Measurements from ENCODE around the gene CRACDL. TPM values are rescaled to one million over a fixed set of nuclear protein-coding genes. Genes with fewer than 3 reads are reported as not detected.

The CRACDL gene
- total and polyA plus RNA-seq, 2 donors (not counting 1 experiment from before 2014, with no cell fraction given) = 0.25 TPM; not detected in 1

- ATAC-seq (ENCODE audit: low read depth) (no peak), DNase-seq (no peak)
- no peaks in the 10 kb centered on the region for H3K9me3 ChIP-seq (ENCODE audit: control extremely low read depth in 1 of 3, control insufficient read depth in 2 of 3, insufficient read depth in 1 of 3, low read length in 2 of 3)
- no peak overlapping the region for H2AFZ ChIP-seq (ENCODE audit: insufficient read depth, low read depth, low read length, poor library complexity, severe bottlenecking)
- H3K27me3 Mint-ChIP-seq = no peaks in the 10 kb centered on the region
- H3K4me2 ChIP-seq (replicated peaks; ENCODE audit: low read depth, low read length, poor library complexity, severe bottlenecking) = no peak overlapping the region
- CTCF ChIA-PET = interaction anchor here (1.0 to 2.3 kb wide), 4 partner anchors 10 to 420 kb away, joined by 3 to 13 read pairs (median 3); no protein-coding TSS in a partner anchor
- no peaks in the 10 kb centered on the region for H3K79me2 ChIP-seq (ENCODE audit: control insufficient read depth, insufficient read depth, low read length)
- H3K4me3 Mint-ChIP-seq = no peak overlapping the region
- H3K4me1 ChIP-seq (ENCODE audit: control insufficient read depth in 2 of 2, insufficient read depth in 2 of 2, low read length in 2 of 2) = peaks cover 0 to 2% of the 10 kb centered on the region in 2 donors
- H3K27ac Mint-ChIP-seq = no peak overlapping the region
- H3K4me1 Mint-ChIP-seq = peaks cover 6% of the 10 kb centered on the region
- POLR2A ChIA-PET = no interaction called here
- H3K9ac ChIP-seq (ENCODE audit: low read length) = no peak overlapping the region
- no peaks in the 10 kb centered on the region for H3K27me3 ChIP-seq (replicated peaks in 1 of 4; ENCODE audit: control extremely low read depth in 1 of 4, control insufficient read depth in 3 of 4, insufficient read depth in 4 of 4, low read length in 3 of 4)
- no peak overlapping the region for H3K27ac ChIP-seq (ENCODE audit: low read length in 2 of 2)
- H3K9me3 Mint-ChIP-seq (ENCODE audit: insufficient read depth) = no peaks in the 10 kb centered on the region
- no peak overlapping the region for H3K4me3 ChIP-seq (ENCODE audit: control extremely low read depth in 1 of 5, extremely low read depth in 1 of 5, insufficient read depth in 1 of 5, low read depth in 2 of 5, low read length in 4 of 5)
- TF ChIP-seq EZH2 (IDR thresholded peaks at IDR 0.05; ENCODE audit: borderline replicate concordance, insufficient read depth, low read depth, low read length, poor library complexity, severe bottlenecking) (no peak), CTCF (IDR thresholded peaks at IDR 0.05) (no peak)
- intact Hi-C loops (cut with micrococcal nuclease) = loop anchor here (10.0 kb wide), 1 partner anchor 343 kb away; no protein-coding TSS in a partner anchor
- no peaks in the 10 kb centered on the region for H3K36me3 ChIP-seq (replicated peaks in 1 of 2; ENCODE audit: control extremely low read depth in 1 of 2, control insufficient read depth in 1 of 2, extremely low read depth in 1 of 2, insufficient read depth in 2 of 2, low read length in 1 of 2)
- no peaks in the 10 kb centered on the region for H4K20me1 ChIP-seq (ENCODE audit: control insufficient read depth, insufficient read depth, low read length, poor library complexity, severe bottlenecking)
- 100% methylated on average over 3 of the region's 7 CpGs for WGBS (ENCODE audit: insufficient coverage)
Observed at GRCh38 chr2:98832172-98832571, 103.9 kb downstream of the CRACDL start.

- H3K36me3 ChIP-seq (replicated peaks in 1 of 2; ENCODE audit: control extremely low read depth in 1 of 2, control insufficient read depth in 1 of 2, extremely low read depth in 1 of 2, insufficient read depth in 2 of 2, low read length in 1 of 2) = no peaks in the 10 kb centered on the region
- intact Hi-C loops (cut with micrococcal nuclease) = loop anchor here (10.0 kb wide), 1 partner anchor 344 kb away; no protein-coding TSS in a partner anchor
- no peak for DNase-seq
- no peaks in the 10 kb centered on the region for H3K9me3 Mint-ChIP-seq (ENCODE audit: insufficient read depth)
- no peaks in the 10 kb centered on the region for H4K20me1 ChIP-seq (ENCODE audit: control insufficient read depth, insufficient read depth, low read length, poor library complexity, severe bottlenecking)
- no peak overlapping the region for H3K4me2 ChIP-seq (replicated peaks; ENCODE audit: low read depth, low read length, poor library complexity, severe bottlenecking)
- H3K4me3 ChIP-seq (ENCODE audit: control extremely low read depth in 1 of 5, extremely low read depth in 1 of 5, insufficient read depth in 1 of 5, low read depth in 2 of 5, low read length in 4 of 5) = no peak overlapping the region
- 100% methylated on average over 1 of the region's 5 CpGs for WGBS (ENCODE audit: insufficient coverage)
- H3K27me3 Mint-ChIP-seq = no peaks in the 10 kb centered on the region
- TF ChIP-seq CTCF (IDR thresholded peaks at IDR 0.05) = no peak
- TF ChIP-seq EZH2 (IDR thresholded peaks at IDR 0.05; ENCODE audit: borderline replicate concordance, insufficient read depth, low read depth, low read length, poor library complexity, severe bottlenecking) = no peak
- H3K27ac ChIP-seq (ENCODE audit: low read length in 2 of 2) = no peak overlapping the region
- no peaks in the 10 kb centered on the region for H3K4me1 ChIP-seq (ENCODE audit: control insufficient read depth in 2 of 2, insufficient read depth in 2 of 2, low read length in 2 of 2)
- H3K27me3 ChIP-seq (replicated peaks in 1 of 4; ENCODE audit: control extremely low read depth in 1 of 4, control insufficient read depth in 3 of 4, insufficient read depth in 4 of 4, low read length in 3 of 4) = peaks cover 0 to 5% (median 1%) of the 10 kb centered on the region in 4 experiments
- ATAC-seq (ENCODE audit: low read depth) = no peak
- H3K27ac Mint-ChIP-seq = no peak overlapping the region
- CTCF ChIA-PET = interaction anchor here (3.3 kb wide), 1 partner anchor 182 kb away, joined by 20 read pairs; no protein-coding TSS in a partner anchor
- H3K9ac ChIP-seq (ENCODE audit: low read length) = no peak overlapping the region
- no peak overlapping the region for H2AFZ ChIP-seq (ENCODE audit: insufficient read depth, low read depth, low read length, poor library complexity, severe bottlenecking)
- H3K79me2 ChIP-seq (ENCODE audit: control insufficient read depth, insufficient read depth, low read length) = no peaks in the 10 kb centered on the region
- no peaks in the 10 kb centered on the region for H3K9me3 ChIP-seq (ENCODE audit: control extremely low read depth in 1 of 3, control insufficient read depth in 2 of 3, insufficient read depth in 1 of 3, low read length in 2 of 3)
- POLR2A ChIA-PET = no interaction called here
- peaks cover under 1% of the 10 kb centered on the region for H3K4me1 Mint-ChIP-seq
- no peak overlapping the region for H3K4me3 Mint-ChIP-seq
Observed at GRCh38 chr2:98830571-98831145, 105.4 kb downstream of the CRACDL start.

All from B cell (primary cell).